ENCODE results near the gene RPS27. TPM values are rescaled to one million over a fixed set of nuclear protein-coding genes. Genes with fewer than 3 reads are reported as not detected.

RPS27 gene
- total and polyA plus RNA-seq, 2 of the 13 experiments (the other 11 are each of a cell fraction or from before 2014, with no cell fraction given), result 3,737 to 9,964 TPM

DNA sequence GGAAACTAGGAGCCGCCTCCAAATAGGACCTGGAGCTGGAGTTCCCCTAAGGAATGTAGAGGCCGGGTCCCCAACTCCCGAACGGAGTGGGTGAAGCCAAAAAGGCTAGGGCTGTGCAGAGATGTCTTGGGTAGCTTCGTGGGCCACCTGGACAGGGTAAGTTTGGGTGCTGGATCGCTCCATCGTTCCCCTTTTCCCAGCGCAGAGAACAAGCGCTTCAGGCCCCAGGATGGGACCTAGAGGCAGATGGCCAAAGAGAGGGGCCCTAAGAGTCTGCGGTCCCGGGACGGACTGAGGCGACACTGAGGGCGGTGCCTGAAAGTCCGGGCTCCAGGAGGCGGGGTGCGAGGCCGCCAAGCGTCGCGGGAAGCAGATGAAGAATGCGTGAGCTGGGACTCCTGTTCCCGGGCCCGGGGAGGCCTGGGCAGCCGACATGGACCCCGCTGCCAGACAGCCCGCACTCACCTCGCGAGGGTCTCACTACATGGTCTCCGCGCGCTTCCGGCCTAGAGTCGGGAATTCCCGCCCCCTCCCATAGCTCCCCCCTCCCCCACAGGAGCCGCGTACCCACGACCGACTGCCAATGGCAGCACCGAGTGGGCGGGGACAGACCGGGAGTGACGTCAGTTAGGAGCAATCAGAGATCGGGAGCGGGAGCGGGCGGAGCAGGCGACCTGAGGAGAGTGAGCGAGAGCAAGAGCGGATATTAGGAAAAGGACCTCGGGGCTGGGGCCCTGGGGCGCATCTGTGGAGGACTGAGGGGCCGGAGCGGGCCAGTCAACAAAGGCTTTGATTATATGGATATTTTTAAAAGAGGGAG lies 27.3 kb upstream of the RPS27 start, which contains the start of gene SLC39A1 (continued):
- TF ChIP-seq BRF2 (CRISPR knock-in tag; IDR thresholded peaks at IDR 0.05) (no peak), NR2F2 (IDR thresholded peaks at IDR 0.05; ENCODE audit: borderline replicate concordance, low read depth) (no peak), PAF1 (CRISPR knock-in tag; IDR thresholded peaks at IDR 0.05) (no peak), KLF12 (CRISPR knock-in tag; IDR thresholded peaks at IDR 0.05; ENCODE audit: borderline replicate concordance) (peak; percentile 92; the same call in 1 of the 2 replicates), MATR3 (CRISPR knock-in tag; IDR thresholded peaks at IDR 0.05) (no peak), RAD51 (IDR thresholded peaks at IDR 0.05; ENCODE audit: borderline replicate concordance) (no peak), SRSF1 (optimal IDR thresholded peaks at IDR 0.05; ENCODE audit: low read depth, low read length) (peak; percentile 43), POLR2AphosphoS2 (IDR thresholded peaks at IDR 0.05; ENCODE audit: low read depth, low read length) (no peak), IRX3 (CRISPR knock-in tag; IDR thresholded peaks at IDR 0.05; ENCODE audit: borderline replicate concordance, low read depth) (no peak), THYN1 (CRISPR knock-in tag; IDR thresholded peaks at IDR 0.05; ENCODE audit: borderline replicate concordance, low read depth) (no peak), ZNF318 (CRISPR knock-in tag; IDR thresholded peaks at IDR 0.05) (no peak), KDM3A (CRISPR knock-in tag; IDR thresholded peaks at IDR 0.05; ENCODE audit: low read depth) (no peak), ZNF607 (CRISPR knock-in tag; IDR thresholded peaks at IDR 0.05; ENCODE audit: borderline replicate concordance) (peak; percentile 60; the same call in 1 of the 2 replicates), AGO2 (optimal IDR thresholded peaks at IDR 0.05; ENCODE audit: low read depth, low read length) (peak; percentile 46), NFKB2 (CRISPR knock-in tag; IDR thresholded peaks at IDR 0.05; ENCODE audit: borderline replicate concordance) (peak; percentile 64; the same call in 1 of the 2 replicates), KDM6A (CRISPR knock-in tag; IDR thresholded peaks at IDR 0.05; ENCODE audit: low read depth) (no peak)
- TF ChIP-seq, protein P1, sequence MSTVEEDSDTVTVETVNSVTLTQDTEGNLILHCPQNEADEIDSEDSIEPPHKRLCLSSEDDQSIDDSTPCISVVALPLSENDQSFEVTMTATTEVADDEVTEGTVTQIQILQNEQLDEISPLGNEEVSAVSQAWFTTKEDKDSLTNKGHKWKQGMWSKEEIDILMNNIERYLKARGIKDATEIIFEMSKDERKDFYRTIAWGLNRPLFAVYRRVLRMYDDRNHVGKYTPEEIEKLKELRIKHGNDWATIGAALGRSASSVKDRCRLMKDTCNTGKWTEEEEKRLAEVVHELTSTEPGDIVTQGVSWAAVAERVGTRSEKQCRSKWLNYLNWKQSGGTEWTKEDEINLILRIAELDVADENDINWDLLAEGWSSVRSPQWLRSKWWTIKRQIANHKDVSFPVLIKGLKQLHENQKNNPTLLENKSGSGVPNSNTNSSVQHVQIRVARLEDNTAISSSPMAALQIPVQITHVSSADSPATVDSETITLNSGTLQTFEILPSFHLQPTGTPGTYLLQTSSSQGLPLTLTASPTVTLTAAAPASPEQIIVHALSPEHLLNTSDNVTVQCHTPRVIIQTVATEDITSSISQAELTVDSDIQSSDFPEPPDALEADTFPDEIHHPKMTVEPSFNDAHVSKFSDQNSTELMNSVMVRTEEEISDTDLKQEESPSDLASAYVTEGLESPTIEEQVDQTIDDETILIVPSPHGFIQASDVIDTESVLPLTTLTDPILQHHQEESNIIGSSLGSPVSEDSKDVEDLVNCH (CRISPR knock-in tag; IDR thresholded peaks at IDR 0.05), result no peak
